ENCODE data around the gene LRMDA.

LRMDA gene

DNA sequence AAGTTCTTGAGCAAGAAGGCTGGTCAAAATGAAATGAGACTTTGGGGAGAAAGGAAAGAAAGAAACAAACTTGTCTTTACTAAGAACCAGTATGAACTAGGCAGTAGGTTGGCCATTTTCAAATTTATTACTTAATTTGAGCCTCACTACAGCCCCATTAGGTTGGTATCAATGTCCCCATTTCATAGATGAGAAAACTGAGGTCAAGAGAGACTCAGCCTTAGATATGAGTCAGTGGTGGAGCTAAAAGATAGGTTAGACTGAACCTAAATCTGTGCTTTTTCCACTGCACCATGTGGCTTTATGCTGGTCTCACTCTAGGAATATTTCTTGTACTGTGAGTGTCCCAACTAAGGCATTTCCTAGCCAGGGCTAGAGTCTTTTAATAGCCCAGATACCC is 38.7 kb upstream of the LRMDA start:
- Histone ChIP-seq H3K27me3 (no peaks in the 10 kb centered on the region), H3K4me1 (peaks cover 0 to 19% (median 6%) of the 10 kb centered on the region in 4 donors), H3K36me3 (peaks cover 0 to 18% (median 12%) of the 10 kb centered on the region in 3 donors), H3K4me3 (no peak overlapping the region), H3K27ac (no peak overlapping the region), H3K9me3 (no peaks in the 10 kb centered on the region)
- intact Hi-C loops (cut with DNase I; ENCODE audit: low total_unique reads), result loop anchor here (10.0 kb wide), 1 partner anchor 912 kb away; no protein-coding TSS in a partner anchor
- DNase-seq, result no peak
- TF ChIP-seq, protein P1, sequence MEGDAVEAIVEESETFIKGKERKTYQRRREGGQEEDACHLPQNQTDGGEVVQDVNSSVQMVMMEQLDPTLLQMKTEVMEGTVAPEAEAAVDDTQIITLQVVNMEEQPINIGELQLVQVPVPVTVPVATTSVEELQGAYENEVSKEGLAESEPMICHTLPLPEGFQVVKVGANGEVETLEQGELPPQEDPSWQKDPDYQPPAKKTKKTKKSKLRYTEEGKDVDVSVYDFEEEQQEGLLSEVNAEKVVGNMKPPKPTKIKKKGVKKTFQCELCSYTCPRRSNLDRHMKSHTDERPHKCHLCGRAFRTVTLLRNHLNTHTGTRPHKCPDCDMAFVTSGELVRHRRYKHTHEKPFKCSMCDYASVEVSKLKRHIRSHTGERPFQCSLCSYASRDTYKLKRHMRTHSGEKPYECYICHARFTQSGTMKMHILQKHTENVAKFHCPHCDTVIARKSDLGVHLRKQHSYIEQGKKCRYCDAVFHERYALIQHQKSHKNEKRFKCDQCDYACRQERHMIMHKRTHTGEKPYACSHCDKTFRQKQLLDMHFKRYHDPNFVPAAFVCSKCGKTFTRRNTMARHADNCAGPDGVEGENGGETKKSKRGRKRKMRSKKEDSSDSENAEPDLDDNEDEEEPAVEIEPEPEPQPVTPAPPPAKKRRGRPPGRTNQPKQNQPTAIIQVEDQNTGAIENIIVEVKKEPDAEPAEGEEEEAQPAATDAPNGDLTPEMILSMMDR (IDR thresholded peaks at IDR 0.05), result no peak

DNA sequence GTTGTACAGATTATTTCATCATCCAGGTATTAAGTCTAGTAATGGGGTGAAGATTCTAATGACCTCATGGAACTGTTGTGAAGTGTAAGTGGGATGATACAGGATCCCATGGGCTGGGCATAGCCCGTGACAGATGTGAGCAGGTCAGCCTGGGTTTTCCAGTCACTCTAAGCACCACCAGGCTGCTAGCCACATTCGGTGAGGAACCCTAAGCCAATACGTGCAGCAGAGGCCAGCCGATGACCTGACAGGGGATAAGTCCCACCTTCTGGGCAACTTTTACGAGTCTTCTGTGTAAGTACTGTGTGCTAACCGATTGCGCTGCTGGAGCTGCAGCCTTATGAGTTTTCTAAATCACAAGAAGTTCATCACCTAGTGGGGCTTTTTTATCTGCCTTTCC is 37.2 kb upstream of the LRMDA start:
- TF ChIP-seq, protein P1 (IDR thresholded peaks at IDR 0.05), result no peak
- no peak for DNase-seq
- H3K27ac ChIP-seq, result no peak overlapping the region
- peaks cover 11 to 28% (median 23%) of the 10 kb centered on the region in 3 donors for H3K36me3 ChIP-seq
- no peak overlapping the region for H3K4me3 ChIP-seq
- intact Hi-C loops (cut with DNase I; ENCODE audit: low total_unique reads), result loop anchor here (10.0 kb wide), 1 partner anchor 911 kb away; no protein-coding TSS in a partner anchor
- H3K27me3 ChIP-seq, result no peaks in the 10 kb centered on the region
- H3K9me3 ChIP-seq, result no peaks in the 10 kb centered on the region
- H3K4me1 ChIP-seq, result peaks cover 0 to 30% (median 16%) of the 10 kb centered on the region in 4 donors

DNA sequence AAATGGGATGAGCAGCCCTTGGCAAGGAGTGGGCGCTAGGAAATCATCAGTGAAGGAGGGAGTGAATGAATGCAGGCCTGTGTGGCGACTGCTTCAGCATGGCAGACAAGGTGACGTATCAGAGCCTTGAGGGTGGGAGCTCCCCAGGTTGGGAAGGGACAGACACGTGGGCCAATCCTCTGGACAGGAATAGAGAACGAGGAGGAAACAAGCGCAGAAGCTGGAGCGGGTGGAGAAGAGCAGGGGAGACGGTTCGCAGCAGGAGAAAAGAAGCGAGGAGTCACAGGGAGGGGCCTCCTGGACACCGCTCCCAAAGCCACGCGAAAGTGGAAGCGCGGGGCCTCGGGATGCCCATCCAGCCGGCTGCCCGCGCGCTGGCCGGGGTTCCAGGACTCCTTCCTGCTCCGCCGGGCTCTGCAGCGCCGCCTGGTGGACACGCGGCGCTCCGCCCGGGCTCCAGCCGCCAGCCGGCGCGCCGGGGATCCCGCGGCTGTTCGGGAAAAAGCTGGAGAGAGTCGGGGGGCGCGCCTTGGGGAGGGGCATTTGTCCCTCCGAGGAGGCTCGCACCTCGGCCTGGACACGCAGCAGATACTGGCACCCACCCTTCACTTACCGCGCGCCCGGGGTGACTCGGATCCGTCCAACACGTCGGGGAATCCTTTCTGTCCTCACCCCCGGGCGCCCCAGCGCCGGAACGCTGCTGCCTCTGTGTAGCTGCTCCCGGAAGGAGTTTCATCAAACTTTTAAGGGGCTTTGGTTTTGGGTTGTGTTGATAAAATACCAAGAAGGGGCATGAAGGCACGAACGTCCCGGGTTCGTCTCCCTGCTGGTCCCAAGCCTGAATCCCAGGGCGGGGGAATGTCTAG is 36.1 kb upstream of the LRMDA start:
- H3K4me1 ChIP-seq, result peaks cover 0 to 35% (median 21%) of the 10 kb centered on the region in 4 donors
- peaks cover 15 to 33% (median 28%) of the 10 kb centered on the region in 3 donors for H3K36me3 ChIP-seq
- peak overlapping the region; percentile 3 to 25 for H3K27ac ChIP-seq
- intact Hi-C loops (cut with DNase I; ENCODE audit: low total_unique reads), result loop anchor here (5.0 to 10.0 kb wide), 5 partner anchors 98 to 1612 kb away; no protein-coding TSS in a partner anchor
- TF ChIP-seq, protein P1 (IDR thresholded peaks at IDR 0.05), result peak; percentile 72 to 85
- no peaks in the 10 kb centered on the region for H3K9me3 ChIP-seq
- H3K27me3 ChIP-seq, result no peaks in the 10 kb centered on the region
- peak overlapping the region; percentile 36 to 40 for H3K4me3 ChIP-seq
- peak; percentile 27 to 70 for DNase-seq

DNA sequence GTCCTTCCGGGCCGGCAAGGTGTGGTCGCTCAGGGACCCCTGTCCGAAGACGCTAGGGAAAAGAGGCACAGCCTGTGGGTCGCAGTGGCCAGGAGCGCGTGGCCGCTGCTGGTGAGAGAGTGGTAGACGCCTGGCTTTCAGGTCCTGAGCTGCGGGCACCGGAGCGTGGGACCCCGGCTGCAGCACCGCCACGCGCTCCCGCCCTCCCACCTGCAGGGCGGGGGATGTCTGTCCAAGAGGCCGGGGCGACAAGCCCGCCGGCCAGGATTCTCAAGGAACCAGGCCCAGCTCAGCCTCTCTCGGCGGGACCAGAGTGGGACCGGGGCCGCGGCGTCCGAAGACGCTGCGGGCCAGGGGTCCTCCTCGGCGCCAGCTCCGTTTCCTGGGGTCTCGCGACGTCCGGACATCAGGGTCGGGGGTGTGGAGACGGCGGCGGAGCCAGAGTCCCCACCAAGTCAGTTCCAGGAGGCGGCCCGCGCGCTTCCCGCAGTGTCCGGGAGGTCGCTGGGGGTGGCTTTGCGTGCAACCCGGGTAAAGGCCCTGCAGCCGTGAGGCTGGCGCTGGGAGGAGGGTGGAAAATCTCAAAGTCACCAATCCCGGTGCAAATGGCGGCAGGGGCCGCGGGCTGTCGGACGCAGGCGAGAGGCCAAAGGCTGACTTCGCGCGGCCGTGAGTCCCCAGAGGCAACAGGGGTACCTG is 35.3 kb upstream of the LRMDA start:
- Histone ChIP-seq H3K27ac (peak overlapping the region; percentile 3 to 25), H3K4me1 (peaks cover 0 to 35% (median 21%) of the 10 kb centered on the region in 4 donors), H3K4me3 (peak overlapping the region; percentile 36 to 40), H3K27me3 (no peaks in the 10 kb centered on the region), H3K36me3 (peaks cover 15 to 33% (median 28%) of the 10 kb centered on the region in 3 donors), H3K9me3 (no peaks in the 10 kb centered on the region)
- TF ChIP-seq, protein P1 (IDR thresholded peaks at IDR 0.05), result no peak
- DNase-seq, result no peak
- intact Hi-C loops (cut with DNase I; ENCODE audit: low total_unique reads), result loop anchor here (5.0 to 10.0 kb wide), 5 partner anchors 99 to 1611 kb away; no protein-coding TSS in a partner anchor

DNA sequence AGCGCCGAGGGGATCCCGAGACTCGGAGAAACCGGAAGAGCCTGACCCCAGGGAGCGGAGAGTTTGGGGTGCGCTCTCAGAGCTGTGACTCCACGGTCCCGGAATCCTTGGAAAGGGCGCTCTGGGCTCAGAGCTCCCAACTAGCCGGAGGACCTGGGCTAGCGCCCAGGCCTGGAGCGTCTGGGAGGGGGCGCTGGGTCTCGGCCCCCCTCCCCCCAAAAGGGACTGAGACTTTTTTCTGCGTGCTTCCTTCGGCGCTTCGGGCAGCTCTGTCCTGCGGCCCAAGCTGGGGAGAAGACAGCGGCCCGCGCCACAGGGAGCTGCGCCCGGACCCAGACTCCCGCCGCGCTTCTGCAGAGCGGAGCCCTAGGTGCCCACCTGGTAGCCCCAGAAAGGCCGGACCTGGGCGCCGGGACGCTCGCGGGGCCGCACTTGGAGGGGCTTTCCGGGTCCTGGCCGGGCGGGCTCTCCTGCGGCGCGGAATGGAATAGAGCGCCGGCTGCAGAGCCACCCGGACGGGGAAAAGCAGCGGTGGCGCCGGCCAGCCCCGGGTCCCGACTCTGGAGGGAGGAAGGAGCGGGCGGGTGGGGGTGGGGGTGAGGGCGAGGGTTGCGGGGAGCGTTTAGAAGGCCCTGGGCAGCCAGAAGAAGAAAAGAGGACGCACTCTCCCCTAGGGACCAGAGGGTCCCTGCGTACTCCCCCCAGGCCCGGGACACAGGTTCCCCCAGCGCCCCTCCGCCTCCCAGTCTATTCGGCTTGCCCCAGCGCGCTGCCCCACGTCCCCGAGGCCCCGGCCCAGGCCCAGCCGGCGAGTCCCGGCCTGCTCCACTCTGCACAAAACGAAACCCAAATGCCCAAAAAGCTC is 34.6 kb upstream of the LRMDA start:
- no peaks in the 10 kb centered on the region for H3K9me3 ChIP-seq
- peaks cover 0 to 35% (median 21%) of the 10 kb centered on the region in 4 donors for H3K4me1 ChIP-seq
- no peaks in the 10 kb centered on the region for H3K27me3 ChIP-seq
- no peak for DNase-seq
- intact Hi-C loops (cut with DNase I; ENCODE audit: low total_unique reads), result loop anchor here (5.0 to 10.0 kb wide), 5 partner anchors 100 to 1610 kb away; no protein-coding TSS in a partner anchor
- H3K27ac ChIP-seq, result peak overlapping the region; percentile 16 to 21
- TF ChIP-seq, protein P1 (IDR thresholded peaks at IDR 0.05), result no peak
- peaks cover 15 to 33% (median 28%) of the 10 kb centered on the region in 3 donors for H3K36me3 ChIP-seq
- peak overlapping the region; percentile 36 to 40 for H3K4me3 ChIP-seq

Data from tibial artery (tissue), 4 donors.